ENCODE data around the gene NPC1.
A peak's percentile ranks its signal among the peaks of the same experiment; 100 is the strongest.
"Not testable (repeated sequence)": the region's sequence is repeated elsewhere in the genome, so short reads cannot be mapped to it uniquely, and the experiment has no call there.

Gene NPC1

DNA sequence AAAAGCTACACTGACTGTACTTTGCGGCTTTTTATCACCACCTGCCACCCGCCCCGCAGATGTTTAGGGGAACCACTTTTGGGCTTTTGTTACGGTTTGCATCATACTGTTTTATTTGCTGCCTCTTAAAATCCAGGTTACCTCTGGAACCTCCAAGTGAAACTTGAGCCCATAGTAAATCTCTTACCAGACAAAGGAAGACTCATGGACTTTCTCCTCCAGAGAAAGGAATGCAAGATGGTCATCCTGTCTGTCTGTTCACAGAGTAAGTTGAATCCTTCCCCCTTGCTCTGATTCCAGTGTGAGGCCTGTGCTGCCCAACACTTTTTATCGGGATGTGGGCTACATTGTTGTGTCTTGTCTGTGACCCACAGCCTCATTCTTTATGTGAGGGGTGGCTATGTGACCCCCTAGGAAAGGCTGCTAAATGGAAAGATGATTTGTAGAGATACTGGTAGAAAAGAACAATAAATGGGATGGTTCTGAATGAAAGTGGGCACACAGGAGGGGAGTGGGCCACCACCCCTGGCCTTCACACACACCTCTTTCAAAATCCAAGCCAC is 59.7 kb downstream of the NPC1 start:
- DNase-seq (ENCODE audit: low read depth in 1 of 2, low spot score in 1 of 2), result no peak

- no peak for DNase-seq (ENCODE audit: low read depth in 1 of 2, low spot score in 1 of 2)
These were observed 62.0 kb downstream of the NPC1 start for GRCh38 chr18:23524213-23524707.

DNA sequence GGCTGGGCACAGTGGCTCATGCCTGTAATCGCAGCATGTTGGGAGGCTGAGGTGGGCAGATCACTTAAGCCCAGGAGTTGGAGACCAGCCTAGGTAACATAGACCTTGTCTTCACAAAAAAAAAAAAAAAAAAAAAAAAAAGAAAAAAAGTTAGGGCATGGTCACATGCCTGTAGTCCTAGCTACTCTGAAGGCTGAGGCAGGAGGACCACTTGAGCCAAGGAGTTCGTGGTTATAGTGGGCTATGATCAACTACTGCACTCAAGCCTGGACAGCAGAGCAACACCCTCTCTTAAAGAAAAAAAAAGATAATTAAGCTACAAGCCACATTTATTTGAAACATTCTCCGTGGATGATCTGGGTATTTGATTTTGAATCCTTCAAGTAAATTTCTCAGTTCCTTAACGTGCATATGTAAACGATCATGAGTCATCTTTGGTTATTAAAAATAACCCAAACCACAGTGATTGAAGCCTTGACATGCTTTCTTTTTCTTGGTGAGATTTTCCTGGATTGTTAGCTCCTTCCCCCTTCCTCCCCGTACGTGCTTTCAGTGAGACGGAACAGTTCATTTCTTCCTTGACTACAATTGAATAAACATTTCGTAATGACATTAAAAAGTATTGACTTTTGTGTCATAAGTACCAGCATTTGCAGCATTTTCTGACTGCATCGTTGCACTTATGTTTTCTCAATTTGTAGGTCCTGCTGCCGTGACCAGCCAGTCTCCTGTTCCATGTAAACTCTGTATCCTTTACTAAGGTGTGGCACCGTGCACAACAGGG is 62.7 kb downstream of the NPC1 start:
- DNase-seq (ENCODE audit: low read depth in 1 of 2, low spot score in 1 of 2), result no peak

DNA sequence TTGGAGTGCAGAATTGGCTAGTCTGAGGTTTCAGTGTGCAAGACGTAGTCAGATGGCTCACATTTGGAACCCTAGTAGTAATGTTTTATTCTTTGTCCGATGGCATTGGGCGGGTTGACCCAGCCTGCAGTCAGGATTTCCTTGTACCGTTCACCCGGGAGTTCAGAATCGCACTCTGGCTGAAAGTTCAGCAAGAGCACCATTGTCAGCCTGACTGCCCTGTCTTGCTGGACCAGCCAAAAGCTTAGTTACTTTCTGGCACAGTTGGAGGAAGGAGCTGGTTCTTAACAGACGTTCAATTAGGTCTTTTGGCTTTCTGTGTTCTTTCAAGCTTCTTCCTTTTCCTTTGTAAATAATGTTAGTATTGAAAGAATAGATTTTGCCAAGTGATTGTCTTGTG is 64.4 kb downstream of the NPC1 start:
- no peak for DNase-seq (ENCODE audit: low read depth in 1 of 2, low spot score in 1 of 2)

DNA sequence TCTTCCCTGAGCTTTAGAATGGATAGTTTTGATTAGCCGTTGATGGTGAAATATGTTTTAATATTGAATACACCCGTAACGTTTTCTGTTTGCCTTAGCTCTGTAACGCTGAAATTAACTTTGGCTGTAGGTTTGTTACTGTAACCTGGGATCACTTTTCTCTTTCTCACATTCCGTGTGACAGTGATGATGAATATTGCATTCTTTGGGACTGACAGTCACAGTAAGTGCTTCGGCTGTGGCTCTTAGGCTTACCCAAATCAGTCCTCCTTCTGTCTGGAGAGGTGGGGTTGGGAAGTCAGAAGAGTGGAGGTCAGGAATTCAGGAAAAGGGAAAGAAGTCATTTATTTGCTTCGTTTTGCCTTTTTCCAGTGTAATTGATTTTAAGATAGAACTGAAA is 65.0 kb downstream of the NPC1 start:
- DNase-seq (ENCODE audit: low read depth in 1 of 2, low spot score in 1 of 2), result no peak

GRCh38 chr18:23519734-23520133 is 66.6 kb downstream of the NPC1 start:
- no peak for DNase-seq (ENCODE audit: low read depth in 1 of 2, low spot score in 1 of 2)

DNA sequence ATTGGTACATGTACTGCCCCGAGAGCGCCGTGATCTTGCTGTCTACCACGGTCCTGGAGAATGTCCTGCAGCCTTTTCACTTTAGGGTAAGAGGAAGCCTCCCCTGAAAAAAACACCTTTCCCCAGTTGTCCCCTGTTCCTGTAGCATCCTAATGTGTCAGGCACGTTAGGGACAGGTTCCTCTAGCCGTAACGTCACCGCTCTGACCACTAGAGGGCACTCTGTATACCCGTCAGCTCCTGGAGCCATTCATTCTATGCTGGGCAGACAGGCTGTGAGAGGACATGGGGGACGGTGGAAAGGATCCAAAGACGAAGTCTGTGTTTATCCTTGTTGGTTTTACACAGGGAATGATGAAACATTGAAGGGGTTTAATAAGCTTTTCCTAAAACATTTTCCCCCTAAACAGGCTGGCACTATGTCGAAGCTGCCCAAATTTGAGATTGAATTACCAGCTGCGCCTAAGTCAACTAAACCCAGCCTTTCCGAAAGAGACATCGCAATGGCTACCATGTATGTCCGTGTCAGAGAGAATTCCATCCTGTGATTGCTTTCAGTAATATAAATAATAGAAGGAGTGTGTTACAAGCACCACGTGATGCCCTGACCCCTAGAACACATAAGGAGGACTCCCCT is 70.3 kb downstream of the NPC1 start:
- DNase-seq (ENCODE audit: low read depth in 1 of 2, low spot score in 1 of 2), result peak; percentile 42 to 49

DNA sequence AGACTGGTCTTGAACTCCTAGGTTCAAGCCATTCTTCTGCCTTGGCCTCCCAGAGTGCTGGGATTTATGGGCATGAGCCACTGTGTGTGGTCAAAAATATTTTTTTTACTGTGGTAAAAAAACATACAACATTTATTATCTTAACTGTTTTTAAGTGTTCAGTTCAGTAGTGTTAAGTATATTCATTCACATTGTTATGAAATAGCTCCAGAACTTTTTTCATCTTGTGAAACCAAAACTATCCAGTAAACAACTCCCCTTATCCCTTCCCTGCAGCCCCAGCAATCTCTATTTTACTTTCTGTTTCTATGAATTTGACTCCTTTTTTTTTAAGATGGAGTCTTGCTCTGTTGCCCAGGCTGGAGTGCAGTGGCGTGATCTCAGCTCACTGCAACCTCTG is 73.7 kb downstream of the NPC1 start:
- no peak for DNase-seq (ENCODE audit: low read depth in 1 of 2, low spot score in 1 of 2)

- DNase-seq (ENCODE audit: low read depth in 1 of 2, low spot score in 1 of 2), result not testable (repeated sequence)
These were observed 74.1 kb downstream of the NPC1 start for GRCh38 chr18:23512216-23512615.

- not testable (repeated sequence) for DNase-seq (ENCODE audit: low read depth in 1 of 2, low spot score in 1 of 2)
These were observed 75.4 kb downstream of the NPC1 start for GRCh38 chr18:23510923-23511322.

GRCh38 chr18:23506393-23506792 is 79.9 kb downstream of the NPC1 start:
- no peak for DNase-seq (ENCODE audit: low read depth in 1 of 2, low spot score in 1 of 2)

- no peak for DNase-seq (ENCODE audit: low read depth in 1 of 2, low spot score in 1 of 2)
These were observed 81.6 kb downstream of the NPC1 start for GRCh38 chr18:23504720-23505119.

GRCh38 chr18:23503963-23504344 is 82.4 kb downstream of the NPC1 start:
- DNase-seq (ENCODE audit: low read depth in 1 of 2, low spot score in 1 of 2), result no peak

GRCh38 chr18:23503038-23503962 is 83.0 kb downstream of the NPC1 start, which contains the start of gene RMC1:
Gene RMC1, plus strand, starts transcription at chr18:23503511. Its CDS starts 108 bp downstream, at chr18:23503619.
- peak; percentile 98 to 99 for DNase-seq (ENCODE audit: low read depth in 1 of 2, low spot score in 1 of 2)

DNA sequence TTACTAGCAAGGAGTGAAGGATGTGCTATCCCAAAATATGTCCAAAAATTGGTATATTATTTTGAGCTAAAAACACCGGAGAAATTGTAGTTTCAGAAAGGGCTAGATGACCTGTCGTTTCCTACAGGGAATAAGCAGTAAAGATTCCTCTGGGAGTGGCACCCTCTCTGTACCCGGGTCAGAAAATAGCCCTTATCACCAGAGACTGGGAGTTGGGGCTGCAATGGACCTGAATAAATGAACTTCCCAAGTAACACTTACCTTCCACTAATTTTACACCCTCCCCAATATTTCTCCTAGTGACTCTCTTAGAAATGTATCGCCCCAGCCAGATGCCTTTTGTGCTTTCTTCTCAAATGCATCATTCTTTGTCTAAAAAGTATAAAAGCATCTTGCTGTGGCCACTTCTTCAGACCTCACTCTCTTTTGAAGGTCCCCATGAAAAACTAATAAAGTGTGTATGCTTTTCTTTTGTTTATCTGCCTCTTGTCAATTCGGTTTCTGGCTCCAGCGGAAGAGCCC is 83.7 kb downstream of the NPC1 start:
- DNase-seq (ENCODE audit: low read depth in 1 of 2, low spot score in 1 of 2), result no peak

DNA sequence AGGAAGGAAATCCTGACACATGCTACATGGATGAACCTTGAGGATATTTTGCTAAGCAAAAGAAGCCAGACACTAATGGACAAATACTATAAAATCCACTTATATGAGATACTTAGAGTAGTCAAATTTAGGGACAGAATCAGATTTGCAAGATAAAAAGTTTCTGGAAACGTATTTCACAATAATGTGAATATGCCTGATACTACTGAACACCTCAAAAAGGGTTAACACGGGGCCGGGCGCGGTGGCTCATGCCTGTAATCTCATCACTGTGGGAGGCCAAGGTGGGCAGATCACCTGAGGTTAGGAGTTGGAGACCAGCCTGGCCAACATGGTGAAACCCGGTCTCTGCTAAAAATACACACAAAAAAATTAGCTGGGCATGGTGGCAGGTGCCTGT is 84.7 kb downstream of the NPC1 start:
- DNase-seq (ENCODE audit: low read depth in 1 of 2, low spot score in 1 of 2), result no peak

DNA sequence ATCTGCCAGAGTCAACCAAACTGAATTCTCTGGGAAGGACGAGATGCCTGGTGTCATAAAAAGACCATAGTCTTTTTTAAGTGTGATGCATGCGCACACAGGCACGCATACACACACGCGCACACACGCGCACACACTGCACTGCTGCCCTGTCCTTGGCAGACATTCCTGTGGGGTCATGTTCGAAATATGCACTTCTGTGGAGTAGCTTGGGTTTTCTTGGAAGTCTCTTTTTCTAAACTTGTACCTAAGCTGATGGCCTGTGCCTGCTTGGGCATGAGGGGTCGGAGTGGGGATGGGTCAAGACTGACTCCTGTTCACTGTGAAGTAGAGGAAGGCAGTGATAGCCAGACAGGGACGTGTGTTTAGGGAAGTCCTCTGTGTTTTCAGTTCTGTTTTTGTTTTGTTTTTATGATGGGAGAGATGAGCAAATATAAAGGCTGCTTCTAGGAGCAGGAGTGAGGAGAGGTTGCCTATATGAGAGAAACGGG is 87.0 kb downstream of the NPC1 start:
- DNase-seq (ENCODE audit: low read depth in 1 of 2, low spot score in 1 of 2), result no peak

DNA sequence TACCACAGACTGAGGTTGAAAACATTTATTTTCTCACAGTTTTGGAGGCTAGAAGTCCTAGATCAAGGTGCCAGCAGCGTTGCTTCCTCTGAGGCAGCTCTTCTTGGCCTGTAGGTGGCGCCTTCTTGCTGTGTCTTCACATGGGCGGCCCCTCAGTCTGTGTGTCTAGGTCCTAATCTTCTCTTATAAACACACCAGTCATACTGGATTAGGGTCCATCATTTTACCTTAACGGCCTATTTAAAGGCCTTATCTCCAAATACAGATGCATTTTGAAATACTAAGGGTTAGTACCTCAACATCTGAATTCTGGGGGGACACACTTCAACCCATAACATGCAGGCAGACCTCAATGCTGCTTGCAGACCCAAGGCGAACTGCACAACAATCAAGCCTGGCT is 87.4 kb downstream of the NPC1 start:
- DNase-seq (ENCODE audit: low read depth in 1 of 2, low spot score in 1 of 2), result peak; percentile 32 to 42

DNA sequence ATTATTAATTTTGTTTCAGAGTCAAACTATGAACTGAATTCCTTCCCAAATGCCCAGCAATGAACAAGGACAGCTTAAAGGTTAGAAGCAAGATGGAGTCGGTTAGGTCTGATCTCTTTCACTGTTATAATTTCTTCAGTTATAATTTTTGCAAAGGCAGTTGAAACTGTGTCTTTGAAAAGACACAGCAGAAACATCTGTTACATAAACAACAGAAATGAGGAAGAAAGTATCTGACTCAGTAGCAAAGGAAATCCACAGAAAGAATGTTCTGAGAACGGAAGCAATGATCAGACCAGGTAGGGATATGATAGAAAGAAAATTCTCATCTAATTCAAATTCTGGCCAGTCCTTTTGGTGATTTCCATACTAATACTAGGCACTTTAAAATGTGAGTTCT is 88.2 kb downstream of the NPC1 start:
- DNase-seq (ENCODE audit: low read depth in 1 of 2, low spot score in 1 of 2), result no peak

GRCh38 chr18:23495723-23496440 is 90.4 kb downstream of the NPC1 start:
- DNase-seq (ENCODE audit: low read depth in 1 of 2, low spot score in 1 of 2), result no peak

Measured in stimulated activated CD4-positive, alpha-beta T cell treated with anti-CD3 and anti-CD28 coated beads, Interleukin-15, amount 100 ng/mL, for 1 hour (primary cell).